H1 (cell line): ENCODE results near the gene PCP4L1. TPM values are rescaled to one million over a fixed set of nuclear protein-coding genes. Genes with fewer than 3 reads are reported as not detected.

Experiments used
- BCL11A ChIP-seq, 2 experiments: IDR thresholded peaks; one replicate each; pipeline ENCODE4 v1.6.1; 2011; ENCODE audit warnings: low read depth in 2 of 2, low read length in 2 of 2, mild to moderate bottlenecking in 2 of 2
- polyA plus RNA-seq, 7 experiments: library from polyadenylated mRNA; depleted of rRNA in 3 of 7; stranded (reverse) in 5 of 7; unstranded in 2 of 7; fragments of >200 nt in 5 of 7; fragments of 200-250 nt in 2 of 7; gene quantifications; 1 replicate in 5 of 7; 2 replicates in 1 of 7; 4 replicates in 1 of 7; pipeline versions ENCODE4 v1.2.1 to v1.2.3, GENCODE V29; 2011 to 2013; ENCODE audit warnings: missing spikeins in 2 of 7, mixed read lengths in 2 of 7
- total RNA-seq: library from RNA; stranded (reverse); fragmentation: NEBNext Ultra II Directional; extraction: Animal tissue kit (Norgen Biotek cat#: 25700); gene quantifications from 2 replicates; pipeline ENCODE4 v1.2.1, GENCODE V29; 2021

PCP4L1 gene
- total and polyA plus RNA-seq, 2 of the 8 experiments (the other 6 are each of a cell fraction or from before 2014, with no cell fraction given): 0.41 to 1.0 TPM

GRCh38 chr1:161307230-161307768 lies 48.8 kb downstream of the PCP4L1 start (continued):
- TF ChIP-seq BCL11A (IDR thresholded peaks at IDR 0.05; ENCODE audit: low read depth in 2 of 2, low read length in 2 of 2): no peak
